ENCODE measurements around the gene OGDH.

GRCh38 chr7:44716205-44716604, 109.8 kb downstream of the OGDH start:
- no peak for TF ChIP-seq CTCF (IDR thresholded peaks at IDR 0.05)
- no peak for TF ChIP-seq POLR2A (IDR thresholded peaks at IDR 0.05)
